K562 (cell line): ENCODE measurements around the gene KATNAL1. TPM values are rescaled to one million over a fixed set of nuclear protein-coding genes. Genes with fewer than 3 reads are reported as not detected.

ENCODE experiments used
- ATAC-seq: fragments of 200-7000 bp; cut with Tn5 transposase; 3 replicates; pipeline ENCODE4 v1.9.1; 2020; ENCODE audit warnings: moderate library complexity
- BruUV-seq: library from RNA; stranded (reverse); fragments of 400-500 nt; replicated peaks from 2 replicates; lab custom pipeline; 2021; lab: Mats Ljungman, UMichigan
- CTCF ChIA-PET: fragments of 300-600 bp; formaldehyde crosslinking; extraction: SDS; loops from one replicate; lab custom pipeline; 2021; ENCODE audit warnings: low intra/inter-chr PET ratio; lab: Yijun Ruan, JAX
- POLR2A ChIA-PET: fragments of 300-600, 350-650 bp; sonication (Branson Sonifier 250); formaldehyde crosslinking; extraction: SDS; loops from one replicate; lab custom pipeline; 2021; ENCODE audit warnings: antibody characterized with exemption, inconsistent platforms; lab: Yijun Ruan, JAX
- DNase-seq, 4 experiments: peaks; one replicate each; pipeline versions ENCODE4 v3.0.0 to v3.0.0-alpha.2; 2011 to 2018; ENCODE audit warnings: low spot score in 3 of 4, mixed read lengths in 3 of 4; ENCODE audit errors: extremely low read depth in 1 of 4
- FAIRE-seq: peaks from 2 replicates; lab custom pipeline; 2011; peaks lifted over from hg19 to GRCh38; lab: Jason Lieb, UNC
- H2AFZ ChIP-seq: 2 replicates; pipeline ENCODE4 v1.6.0; 2011; ENCODE audit warnings: low read depth, low read length, control low read depth, inconsistent platforms
- H3K27ac ChIP-seq: fragments of 200-600 bp; 3 replicates; pipeline ENCODE4 v1.8.0; 2011; ENCODE audit warnings: low read depth, mild to moderate bottlenecking, control low read depth, inconsistent platforms, low read length, moderate library complexity, mixed read lengths; ENCODE audit errors: extremely low read depth
- H3K27me3 ChIP-seq, 2 experiments: fragments of 300-600 bp in 1 of 2; 2 replicates in 1 of 2; 3 replicates in 1 of 2; pipeline versions ENCODE4 v1.6.0 to v1.8.0; 2011; ENCODE audit warnings: inconsistent platforms in 2 of 2, low read length in 2 of 2, mild to moderate bottlenecking in 1 of 2, mixed read lengths in 1 of 2, moderate library complexity in 1 of 2; ENCODE audit not compliant: control insufficient read depth in 2 of 2, insufficient read depth in 2 of 2
- H3K36me3 ChIP-seq: fragments of 300-600 bp; 3 replicates; pipeline ENCODE4 v1.8.0; 2011; ENCODE audit warnings: mild to moderate bottlenecking, low read length, inconsistent platforms; ENCODE audit not compliant: control insufficient read depth, insufficient read depth
- H3K4me1 ChIP-seq, 2 experiments: fragments of 200-600 bp in 1 of 2; replicated peaks in 1 of 2; 2 replicates in 1 of 2; 3 replicates in 1 of 2; pipeline versions ENCODE4 v1.5.1 to v1.8.0; 2011; ENCODE audit warnings: inconsistent platforms in 2 of 2, low read length in 2 of 2, mild to moderate bottlenecking in 1 of 2, mixed read lengths in 1 of 2, moderate library complexity in 1 of 2; ENCODE audit not compliant: control insufficient read depth in 2 of 2, insufficient read depth in 2 of 2
- H3K4me2 ChIP-seq: 2 replicates; pipeline ENCODE4 v1.6.1; 2011; ENCODE audit warnings: low read length, control low read depth, inconsistent platforms, mixed read lengths; ENCODE audit not compliant: insufficient read depth
- H3K4me3 ChIP-seq: fragments of 200-600 bp; sonication (generic), shearing (Covaris generic); 2 replicates; pipeline ENCODE4 v1.5.1; 2016; ENCODE audit warnings: control low read depth, inconsistent platforms
- H3K79me2 ChIP-seq: fragments of 200-600 bp; 3 replicates; pipeline ENCODE4 v1.8.0; 2011; ENCODE audit warnings: low read length, inconsistent platforms; ENCODE audit not compliant: control insufficient read depth, insufficient read depth
- H3K9ac ChIP-seq, 2 experiments: 2 replicates each; pipeline versions ENCODE4 v1.6.0 to v1.6.1; 2011; ENCODE audit warnings: low read depth in 2 of 2, low read length in 2 of 2, control low read depth in 1 of 2, inconsistent platforms in 1 of 2, mild to moderate bottlenecking in 1 of 2, mixed read lengths in 1 of 2; ENCODE audit not compliant: insufficient read depth in 1 of 2
- H3K9me1 ChIP-seq: one replicate; pipeline ENCODE4 v1.6.0; 2011; ENCODE audit warnings: inconsistent platforms, mild to moderate bottlenecking, low read length, moderate library complexity; ENCODE audit not compliant: control insufficient read depth, insufficient read depth
- H3K9me3 ChIP-seq: replicated peaks from 2 replicates; pipeline ENCODE4 v1.5.1; 2011; ENCODE audit warnings: low read depth, low read length, inconsistent platforms; ENCODE audit not compliant: control insufficient read depth, insufficient read depth
- H4K20me1 ChIP-seq: replicated peaks from 2 replicates; pipeline ENCODE4 v1.6.1; 2011; ENCODE audit warnings: low read length, inconsistent platforms, mixed read lengths; ENCODE audit not compliant: control insufficient read depth, insufficient read depth
- BCL6 ChIP-seq: fragments of 250-450 bp; sonication (Bioruptor Pico); IDR thresholded peaks from 2 replicates; pipeline ENCODE4 v1.4.0; 2020
- CCNT2 ChIP-seq: IDR thresholded peaks from 2 replicates; pipeline ENCODE4 v1.6.1; 2011; ENCODE audit warnings: borderline replicate concordance, low read depth, mild to moderate bottlenecking, moderate library complexity, mixed read lengths, low read length; ENCODE audit not compliant: insufficient read length; ENCODE audit errors: extremely low read depth
- CHD1 ChIP-seq: fragments of 200-600 bp; sonication (generic); IDR thresholded peaks from one replicate; pipeline ENCODE4 v1.6.1; 2012; ENCODE audit warnings: mild to moderate bottlenecking, moderate library complexity, low read length, inconsistent platforms
- DIDO1 ChIP-seq: fragments of 450-650 bp; IDR thresholded peaks from 2 replicates; pipeline ENCODE4 v1.6.1; 2016; ENCODE audit warnings: low read depth, missing biosample characterization, missing genetic modification characterization
- DPF2 ChIP-seq: fragments of 450-650 bp; IDR thresholded peaks from 2 replicates; pipeline ENCODE4 v1.6.1; 2016
- EHMT2 ChIP-seq: fragments of 450-650 bp; IDR thresholded peaks from 2 replicates; pipeline ENCODE4 v1.6.1; 2018; ENCODE audit warnings: antibody characterized with exemption
- ETV1 ChIP-seq: fragments of 450-650 bp; conservative IDR thresholded peaks from 2 replicates; pipeline ENCODE4 v1.6.1; 2016; ENCODE audit warnings: missing genetic modification characterization, control low read depth, low read depth, missing compliant biosample characterization
- GTF2F1 ChIP-seq: IDR thresholded peaks from 2 replicates; pipeline ENCODE4 v1.6.1; 2011; ENCODE audit warnings: low read depth, low read length, improper control_type of control experiment
- IFI16 ChIP-seq: fragments of 250-450 bp; sonication (Bioruptor Pico); IDR thresholded peaks from 2 replicates; pipeline ENCODE4 v2.1.2; 2022; ENCODE audit warnings: mild to moderate bottlenecking, inconsistent platforms
- JUNB ChIP-seq: fragments of 450-650 bp; formaldehyde crosslinking; conservative IDR thresholded peaks from 2 replicates; pipeline ENCODE4 v1.4.0; 2020; ENCODE audit warnings: mild to moderate bottlenecking
- MEIS2 ChIP-seq: fragments of 450-650 bp; IDR thresholded peaks from 2 replicates; pipeline ENCODE4 v1.6.1; 2014; ENCODE audit warnings: mild to moderate bottlenecking; ENCODE audit not compliant: partially characterized antibody
- NELFE ChIP-seq: IDR thresholded peaks from 2 replicates; pipeline ENCODE4 v1.6.1; 2011; ENCODE audit warnings: mild to moderate bottlenecking; ENCODE audit not compliant: insufficient read depth, insufficient read length
- NFIX ChIP-seq: fragments of 250-450 bp; sonication (Bioruptor Pico); IDR thresholded peaks from 2 replicates; pipeline ENCODE4 v1.4.0; 2020; ENCODE audit warnings: low read depth, mild to moderate bottlenecking, moderate library complexity
- NR3C1 ChIP-seq: sonication (generic); formaldehyde crosslinking; IDR thresholded peaks from 2 replicates; pipeline ENCODE4 v1.8.1; 2022; ENCODE audit warnings: missing genetic modification reagents
- PTRF ChIP-seq: fragments of 450-650 bp; IDR thresholded peaks from 2 replicates; pipeline ENCODE4 v1.6.1; 2016; ENCODE audit warnings: mild to moderate bottlenecking, missing genetic modification characterization, missing compliant biosample characterization
- RB1 ChIP-seq: fragments of 450-650 bp; IDR thresholded peaks from 2 replicates; pipeline ENCODE4 v1.6.1; 2017; ENCODE audit warnings: low read depth, mild to moderate bottlenecking
- RBFOX2 ChIP-seq: fragments of 200-400 bp; formaldehyde crosslinking; IDR thresholded peaks from 2 replicates; pipeline ENCODE4 v1.6.1; 2017; ENCODE audit warnings: low read depth, mild to moderate bottlenecking, low read length, moderate library complexity
- SIN3A ChIP-seq, 2 experiments: fragments of 150-350 bp in 1 of 2; IDR thresholded peaks; 2 replicates each; pipeline ENCODE4 v1.6.1; 2011 to 2016; ENCODE audit warnings: borderline replicate concordance in 2 of 2, low read depth in 2 of 2, low read length in 2 of 2, mild to moderate bottlenecking in 2 of 2, moderate library complexity in 2 of 2; ENCODE audit not compliant: control insufficient read depth in 1 of 2
- SRSF1 ChIP-seq: fragments of 200-400 bp; formaldehyde crosslinking; IDR thresholded peaks from 2 replicates; pipeline ENCODE4 v1.6.1; 2017; ENCODE audit warnings: mild to moderate bottlenecking, low read depth, low read length, moderate library complexity
- TBL1XR1 ChIP-seq, 2 experiments: IDR thresholded peaks; 2 replicates each; pipeline ENCODE4 v1.6.1; 2012; ENCODE audit warnings: improper control_type of control experiment in 2 of 2, low read length in 2 of 2, mild to moderate bottlenecking in 1 of 2
- ZBTB5 ChIP-seq: fragments of 450-650 bp; IDR thresholded peaks from 2 replicates; pipeline ENCODE4 v1.6.1; 2017; ENCODE audit warnings: antibody characterized with exemption
- ZNF696 ChIP-seq: fragments of 250-450 bp; sonication (Bioruptor Pico); conservative IDR thresholded peaks from 2 replicates; pipeline ENCODE4 v1.4.0; 2020; ENCODE audit warnings: mild to moderate bottlenecking, moderate library complexity
- WGBS: fragments of 100-300 bp; shearing (Covaris generic); methylation state at CpG from one replicate; pipeline ENCODE4 v1.1.6; 2016; ENCODE audit warnings: low coverage, mixed read lengths; ENCODE audit not compliant: insufficient coverage; ENCODE audit errors: missing lambda C conversion rate; 5-methylcytosine and 5-hydroxymethylcytosine counted together
- in situ Hi-C: fragments of 300-500 bp; cut with MboI; formaldehyde crosslinking; loops from 4 replicates; pipeline ENCODE4 v1.15.0; 2018; ENCODE audit warnings: inconsistent platforms, mixed read lengths
- intact Hi-C: fragments of 100-400 bp; cut with micrococcal nuclease; formaldehyde crosslinking; loops from 2 replicates; pipeline ENCODE4 v1.14.2; 2022
- polyA plus RNA-seq, 8 experiments: library from polyadenylated mRNA; depleted of rRNA in 4 of 8; stranded (reverse) in 5 of 8; unstranded in 3 of 8; fragments of >200 nt; fragmentation: Nextera tagmentation in 2 of 8; fragmentation: Illumina TruSeq in 1 of 8; extraction: Ambion mirVana in 2 of 8; extraction: Trizol in 1 of 8; gene quantifications; 2 replicates each; pipeline versions ENCODE4 v1.2.1 to v1.2.3, GENCODE V29; 2011 to 2014; ENCODE audit warnings: inconsistent platforms in 1 of 8, missing spikeins in 1 of 8
- total RNA-seq, 7 experiments: library from RNA; depleted of rRNA in 6 of 7; stranded (reverse); fragments of >200 nt in 6 of 7; fragmentation: Illumina TruSeq in 2 of 7; extraction: Trizol in 2 of 7; gene quantifications; 2 replicates each; pipeline versions ENCODE4 v1.2.1 to v1.2.3, GENCODE V29; 2011 to 2021; ENCODE audit warnings: low replicate concordance in 1 of 7

KATNAL1 gene
- total and polyA plus RNA-seq, 9 of the 15 experiments (the other 6 are each of a cell fraction or from before 2014, with no cell fraction given), result 2.5 to 8.2 (median 5.5) TPM

GRCh38 chr13:30340331-30341250 lies 33.2 kb upstream of the KATNAL1 start:
- DNase-seq (peak; percentile 66 to 68 (median 68)), FAIRE-seq (peak; percentile 78), ATAC-seq (peak; percentile 92)
- Histone ChIP-seq H3K9me1 (no peaks in the 10 kb centered on the region), H3K9ac (peak overlapping the region in 1 of 2 experiments; percentile 39; a peak in 1 of 4 replicates), H3K36me3 (no peaks in the 10 kb centered on the region), H3K27ac (peak overlapping the region; percentile 42; the same call in 2 of the 3 replicates), H3K79me2 (no peaks in the 10 kb centered on the region), H3K4me2 (peak overlapping the region; percentile 48), H3K27me3 (no peaks in the 10 kb centered on the region), H3K4me1 (peaks cover 22 to 43% of the 10 kb centered on the region in 2 experiments; a peak in 4 of 5 replicates), H3K4me3 (no peak overlapping the region), H4K20me1 (no peaks in the 10 kb centered on the region), H2AFZ (peak overlapping the region; percentile 88), H3K9me3 (no peaks in the 10 kb centered on the region)
- no TSS peak for BruUV-seq
- CTCF ChIA-PET, result no interaction called here
- intact Hi-C loops, result loop anchor here (10.0 kb wide), 1 partner anchor 234 kb away; no protein-coding TSS in a partner anchor
- in situ Hi-C loops, result loop anchor here (25.0 kb wide), 1 partner anchor 203 kb away; no protein-coding TSS in a partner anchor
- WGBS, result 6% methylated on average over 10 of the region's 10 CpGs
- POLR2A ChIA-PET, result interaction anchor here (0.8 kb wide), 1 partner anchor 22 kb away, joined by 3 read pairs; no protein-coding TSS in a partner anchor
- no peak for TF ChIP-seq NFIX
- TF ChIP-seq JUNB (CRISPR knock-in tag), result no peak
- TF ChIP-seq MEIS2, result peak; percentile 46
- no peak for TF ChIP-seq ZNF696 (CRISPR knock-in tag)
- TF ChIP-seq BCL6 (CRISPR knock-in tag), result no peak
- no peak for TF ChIP-seq CCNT2
- TF ChIP-seq EHMT2, result no peak
- TF ChIP-seq ETV1, result no peak
- TF ChIP-seq ZBTB5, result no peak
- no peak for TF ChIP-seq GTF2F1
- no peak for TF ChIP-seq DIDO1 (tag)
- TF ChIP-seq NR3C1, result no peak
- no peak for TF ChIP-seq NELFE
- no peak for TF ChIP-seq TBL1XR1 (IDR thresholded peaks at IDR 0.05; ENCODE audit: low read length in 2 of 2)
- TF ChIP-seq RBFOX2, result no peak
- TF ChIP-seq DPF2, result peak; percentile 56; the same call in 1 of the 2 replicates
- no peak for TF ChIP-seq SRSF1
- TF ChIP-seq RB1, result no peak
- TF ChIP-seq CHD1, result no peak
- TF ChIP-seq IFI16 (CRISPR knock-in tag), result no peak
- TF ChIP-seq PTRF (tag), result no peak
- no peak for TF ChIP-seq SIN3A (IDR thresholded peaks at IDR 0.05; ENCODE audit: borderline replicate concordance in 2 of 2, control insufficient read depth in 1 of 2, low read depth in 2 of 2, low read length in 2 of 2)
